Measurements from ENCODE around the gene NAA25. TPM values are rescaled to one million over a fixed set of nuclear protein-coding genes. Genes with fewer than 3 reads are reported as not detected.

NAA25 gene
- polyA plus RNA-seq, 4 donors, result 18.7 to 23.8 (median 22.9) TPM

GRCh38 chr12:111981987-111982386, 126.6 kb downstream of the NAA25 start:
- DNase-seq (ENCODE audit: low read depth in 4 of 4, low spot score in 3 of 4), result no peak

GRCh38 chr12:111980598-111980997, 128.0 kb downstream of the NAA25 start:
- DNase-seq (ENCODE audit: low read depth in 4 of 4, low spot score in 3 of 4), result no peak

- DNase-seq (ENCODE audit: low read depth in 4 of 4, low spot score in 3 of 4), result no peak
Measured at GRCh38 chr12:111978545-111978944, 130.0 kb downstream of the NAA25 start.

- DNase-seq (ENCODE audit: low read depth in 4 of 4, low spot score in 3 of 4), result no peak
Measured at GRCh38 chr12:111976860-111977259, 131.7 kb downstream of the NAA25 start.

Other genes with a start within 250 kb of the NAA25 start
- gene TMEM116, start 95.6 kb downstream of the NAA25 start, polyA plus RNA-seq (ENCODE audit: insufficient read length in 4 of 4), result 10 to 100 TPM; 29.4 to 38.0 (median 34.3) TPM
- gene ERP29, start 95.4 kb downstream of the NAA25 start, polyA plus RNA-seq (ENCODE audit: insufficient read length in 4 of 4), result 100 to 1,000 TPM; 147 to 176 (median 152) TPM
- gene TRAFD1, start 16.8 kb upstream of the NAA25 start, polyA plus RNA-seq (ENCODE audit: insufficient read length in 4 of 4), result 10 to 100 TPM; 38.2 to 46.7 (median 41.2) TPM